NCI-H2107 treated with DMSO at 0.1 percent for 48 hours (cell line): ENCODE results near the gene P2RX2.

ENCODE experiments used
- DNase-seq: peaks from one replicate; lab custom pipeline; 2025; ENCODE audit not compliant: unreplicated experiment; lab: John Stamatoyannopoulos, UW

Gene P2RX2

GRCh38 chr12:132619386-132620112 lies 973 bp downstream of the P2RX2 start:
- DNase-seq, result no peak

GRCh38 chr12:132620113-132620898 lies 1.7 kb downstream of the P2RX2 start:
- DNase-seq, result no peak

- no peak for DNase-seq
These were observed 2.5 kb downstream of the P2RX2 start for GRCh38 chr12:132620899-132621656.

- no peak for DNase-seq
These were observed 3.3 kb downstream of the P2RX2 start for GRCh38 chr12:132621657-132622435.

- DNase-seq, result no peak
These were observed 4.0 kb downstream of the P2RX2 start for GRCh38 chr12:132622437-132623071.

GRCh38 chr12:132623072-132623869 lies 4.7 kb downstream of the P2RX2 start:
- DNase-seq, result peak; percentile 16

GRCh38 chr12:132624186-132624855 lies 5.7 kb downstream of the P2RX2 start:
- no peak for DNase-seq

- no peak for DNase-seq
These were observed 6.5 kb downstream of the P2RX2 start for GRCh38 chr12:132624910-132625630.

- no peak for DNase-seq
These were observed 7.3 kb downstream of the P2RX2 start for GRCh38 chr12:132625731-132626430.

- no peak for DNase-seq
These were observed 10.8 kb downstream of the P2RX2 start for GRCh38 chr12:132629330-132629729.

GRCh38 chr12:132630672-132631071 lies 12.1 kb downstream of the P2RX2 start:
- DNase-seq, result no peak

GRCh38 chr12:132631666-132632065 lies 13.1 kb downstream of the P2RX2 start:
- DNase-seq, result no peak

GRCh38 chr12:132632521-132633228 lies 14.1 kb downstream of the P2RX2 start:
- no peak for DNase-seq

GRCh38 chr12:132633398-132633797 lies 14.8 kb downstream of the P2RX2 start:
- no peak for DNase-seq

- no peak for DNase-seq
These were observed 15.3 kb downstream of the P2RX2 start for GRCh38 chr12:132633901-132634300.

- no peak for DNase-seq
These were observed 15.9 kb downstream of the P2RX2 start for GRCh38 chr12:132634411-132634990.
